HepG2 (cell line): ENCODE data around the gene SRSF4.

Source experiments
- POLR2AphosphoS5 ChIP-seq: IDR thresholded peaks from 2 replicates; pipeline ENCODE4 v1.6.1; 2012; ENCODE audit warnings: low read depth, low read length
- ZNF572 ChIP-seq: sonication (generic); formaldehyde crosslinking; IDR thresholded peaks from 2 replicates; pipeline ENCODE4 v1.5.1; 2020; ENCODE audit warnings: mild to moderate bottlenecking, missing genetic modification reagents

DNA sequence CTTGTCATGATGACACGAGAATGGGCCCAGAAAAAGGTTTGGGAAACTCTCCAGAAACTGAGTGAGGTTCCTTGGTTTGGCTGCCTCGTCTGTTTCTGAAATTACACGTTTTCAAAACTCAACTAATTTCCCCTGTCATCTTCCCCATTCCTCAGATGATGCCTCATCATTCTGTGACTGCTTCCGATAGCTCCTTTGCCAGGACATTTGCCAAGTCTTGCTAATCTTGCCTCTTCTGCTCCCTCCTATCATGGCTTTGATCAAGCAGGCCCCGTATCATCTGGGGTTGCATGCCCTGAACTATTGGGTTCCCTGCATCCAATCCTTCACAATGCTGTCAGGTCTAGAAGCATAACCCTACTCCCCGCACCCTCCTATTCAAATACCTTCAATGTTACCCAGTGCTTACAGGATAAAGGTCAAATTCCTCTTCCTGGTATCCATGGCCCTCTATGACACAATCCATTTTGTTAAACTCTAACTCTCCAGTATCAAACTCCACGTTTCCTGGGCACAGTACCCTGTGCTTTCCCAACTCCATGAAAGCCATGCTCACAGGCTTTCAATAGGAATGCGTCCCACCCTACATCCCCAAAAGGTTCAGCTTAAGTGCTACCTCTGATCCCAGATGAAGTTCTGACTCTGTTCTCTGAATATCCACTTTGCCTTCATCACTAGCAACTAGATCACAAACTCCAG lies 35.8 kb downstream of the SRSF4 start:
- TF ChIP-seq POLR2AphosphoS5 (peak; percentile 60), ZNF572 (CRISPR knock-in tag) (no peak)
